Measurements from ENCODE around the gene PRORP.
"Not testable (repeated sequence)": the region's sequence is repeated elsewhere in the genome, so short reads cannot be mapped to it uniquely, and the experiment has no call there.

PRORP gene

GRCh38 chr14:35140718-35141581 lies 18.6 kb downstream of the PRORP start:
- no peak overlapping the region for H3K9ac ChIP-seq (ENCODE audit: low read length)
- H3K27ac ChIP-seq (ENCODE audit: low read depth, low read length): no peak overlapping the region
- H3K4me3 ChIP-seq (ENCODE audit: low read depth in 1 of 2, low read length in 2 of 2): no peak overlapping the region
- no peaks in the 10 kb centered on the region for H3K36me3 ChIP-seq (ENCODE audit: insufficient read depth, low read length)
- H3K27me3 ChIP-seq (ENCODE audit: control insufficient read depth in 1 of 2, insufficient read depth in 2 of 2, low read length in 2 of 2): no peaks in the 10 kb centered on the region
- no peaks in the 10 kb centered on the region for H3K4me1 ChIP-seq (ENCODE audit: insufficient read depth, low read length)
- H3K9me3 ChIP-seq (ENCODE audit: low read length): no peaks in the 10 kb centered on the region

GRCh38 chr14:35144029-35144428 lies 21.7 kb downstream of the PRORP start:
- H3K36me3 ChIP-seq (ENCODE audit: insufficient read depth, low read length): no peaks in the 10 kb centered on the region
- H3K4me1 ChIP-seq (ENCODE audit: insufficient read depth, low read length): no peaks in the 10 kb centered on the region
- no peaks in the 10 kb centered on the region for H3K9me3 ChIP-seq (ENCODE audit: low read length)
- H3K27me3 ChIP-seq (ENCODE audit: control insufficient read depth in 1 of 2, insufficient read depth in 2 of 2, low read length in 2 of 2): no peaks in the 10 kb centered on the region
- no peak overlapping the region for H3K4me3 ChIP-seq (ENCODE audit: low read depth in 1 of 2, low read length in 2 of 2)
- H3K9ac ChIP-seq (ENCODE audit: low read length): no peak overlapping the region
- H3K27ac ChIP-seq (ENCODE audit: low read depth, low read length): no peak overlapping the region

- Histone ChIP-seq H3K4me3 (ENCODE audit: low read depth in 1 of 2, low read length in 2 of 2) (no peak overlapping the region), H3K27me3 (ENCODE audit: control insufficient read depth in 1 of 2, insufficient read depth in 2 of 2, low read length in 2 of 2) (no peaks in the 10 kb centered on the region), H3K9me3 (ENCODE audit: low read length) (no peaks in the 10 kb centered on the region), H3K36me3 (ENCODE audit: insufficient read depth, low read length) (no peaks in the 10 kb centered on the region), H3K27ac (ENCODE audit: low read depth, low read length) (no peak overlapping the region), H3K9ac (ENCODE audit: low read length) (no peak overlapping the region), H3K4me1 (ENCODE audit: insufficient read depth, low read length) (no peaks in the 10 kb centered on the region)
Observed at GRCh38 chr14:35146711-35147149, 24.4 kb downstream of the PRORP start.

- Histone ChIP-seq H3K27ac (ENCODE audit: low read depth, low read length) (no peak overlapping the region), H3K9me3 (ENCODE audit: low read length) (no peaks in the 10 kb centered on the region), H3K36me3 (ENCODE audit: insufficient read depth, low read length) (no peaks in the 10 kb centered on the region), H3K27me3 (ENCODE audit: control insufficient read depth in 1 of 2, insufficient read depth in 2 of 2, low read length in 2 of 2) (no peaks in the 10 kb centered on the region), H3K4me1 (ENCODE audit: insufficient read depth, low read length) (no peaks in the 10 kb centered on the region), H3K4me3 (ENCODE audit: low read depth in 1 of 2, low read length in 2 of 2) (no peak overlapping the region), H3K9ac (ENCODE audit: low read length) (no peak overlapping the region)
Observed at GRCh38 chr14:35147186-35147585, 24.8 kb downstream of the PRORP start.

- no peak overlapping the region for H3K27ac ChIP-seq (ENCODE audit: low read depth, low read length)
Observed at GRCh38 chr14:35147711-35148110, 25.4 kb downstream of the PRORP start.

GRCh38 chr14:35149239-35149638 lies 26.9 kb downstream of the PRORP start:
- no peaks in the 10 kb centered on the region for H3K4me1 ChIP-seq (ENCODE audit: insufficient read depth, low read length)
- H3K27ac ChIP-seq (ENCODE audit: low read depth, low read length): no peak overlapping the region
- no peaks in the 10 kb centered on the region for H3K27me3 ChIP-seq (ENCODE audit: control insufficient read depth in 1 of 2, insufficient read depth in 2 of 2, low read length in 2 of 2)

More at GRCh38 chr14:35147711-35148110, 25.4 kb downstream of the PRORP start:
- Histone ChIP-seq H3K4me1 (ENCODE audit: insufficient read depth, low read length) (no peaks in the 10 kb centered on the region), H3K4me3 (ENCODE audit: low read depth in 1 of 2, low read length in 2 of 2) (no peak overlapping the region), H3K9me3 (ENCODE audit: low read length) (no peaks in the 10 kb centered on the region), H3K27me3 (ENCODE audit: control insufficient read depth in 1 of 2, insufficient read depth in 2 of 2, low read length in 2 of 2) (no peaks in the 10 kb centered on the region), H3K36me3 (ENCODE audit: insufficient read depth, low read length) (no peaks in the 10 kb centered on the region), H3K9ac (ENCODE audit: low read length) (no peak overlapping the region)

GRCh38 chr14:35152531-35152930 lies 30.2 kb downstream of the PRORP start:
- not testable (repeated sequence) for H3K9me3 ChIP-seq (ENCODE audit: low read length); H3K9ac ChIP-seq (ENCODE audit: low read length); H3K27me3 ChIP-seq (ENCODE audit: control insufficient read depth in 1 of 2, insufficient read depth in 2 of 2, low read length in 2 of 2); H3K27ac ChIP-seq (ENCODE audit: low read depth, low read length); H3K36me3 ChIP-seq (ENCODE audit: insufficient read depth, low read length); H3K4me3 ChIP-seq (ENCODE audit: low read depth in 1 of 2, low read length in 2 of 2); H3K4me1 ChIP-seq (ENCODE audit: insufficient read depth, low read length)

More at GRCh38 chr14:35149239-35149638, 26.9 kb downstream of the PRORP start:
- Histone ChIP-seq H3K4me3 (ENCODE audit: low read depth in 1 of 2, low read length in 2 of 2) (no peak overlapping the region), H3K36me3 (ENCODE audit: insufficient read depth, low read length) (no peaks in the 10 kb centered on the region), H3K9ac (ENCODE audit: low read length) (no peak overlapping the region), H3K9me3 (ENCODE audit: low read length) (no peaks in the 10 kb centered on the region)

- no peak overlapping the region for H3K27ac ChIP-seq (ENCODE audit: low read depth, low read length)
- H3K4me3 ChIP-seq (ENCODE audit: low read depth in 1 of 2, low read length in 2 of 2): no peak overlapping the region
- no peaks in the 10 kb centered on the region for H3K4me1 ChIP-seq (ENCODE audit: insufficient read depth, low read length)
- no peak overlapping the region for H3K9ac ChIP-seq (ENCODE audit: low read length)
- H3K9me3 ChIP-seq (ENCODE audit: low read length): no peaks in the 10 kb centered on the region
- H3K36me3 ChIP-seq (ENCODE audit: insufficient read depth, low read length): no peaks in the 10 kb centered on the region
- no peaks in the 10 kb centered on the region for H3K27me3 ChIP-seq (ENCODE audit: control insufficient read depth in 1 of 2, insufficient read depth in 2 of 2, low read length in 2 of 2)
Observed at GRCh38 chr14:35154016-35154415, 31.7 kb downstream of the PRORP start.

GRCh38 chr14:35155962-35156361 lies 33.6 kb downstream of the PRORP start:
- H3K36me3 ChIP-seq (ENCODE audit: insufficient read depth, low read length): no peaks in the 10 kb centered on the region
- no peaks in the 10 kb centered on the region for H3K27me3 ChIP-seq (ENCODE audit: control insufficient read depth in 1 of 2, insufficient read depth in 2 of 2, low read length in 2 of 2)
- H3K27ac ChIP-seq (ENCODE audit: low read depth, low read length): no peak overlapping the region
- no peak overlapping the region for H3K9ac ChIP-seq (ENCODE audit: low read length)
- H3K9me3 ChIP-seq (ENCODE audit: low read length): no peaks in the 10 kb centered on the region
- no peaks in the 10 kb centered on the region for H3K4me1 ChIP-seq (ENCODE audit: insufficient read depth, low read length)
- H3K4me3 ChIP-seq (ENCODE audit: low read depth in 1 of 2, low read length in 2 of 2): no peak overlapping the region

- no peaks in the 10 kb centered on the region for H3K4me1 ChIP-seq (ENCODE audit: insufficient read depth, low read length)
- no peaks in the 10 kb centered on the region for H3K9me3 ChIP-seq (ENCODE audit: low read length)
- H3K36me3 ChIP-seq (ENCODE audit: insufficient read depth, low read length): no peaks in the 10 kb centered on the region
- no peak overlapping the region for H3K9ac ChIP-seq (ENCODE audit: low read length)
- no peak overlapping the region for H3K4me3 ChIP-seq (ENCODE audit: low read depth in 1 of 2, low read length in 2 of 2)
- H3K27me3 ChIP-seq (ENCODE audit: control insufficient read depth in 1 of 2, insufficient read depth in 2 of 2, low read length in 2 of 2): no peaks in the 10 kb centered on the region
- H3K27ac ChIP-seq (ENCODE audit: low read depth, low read length): no peak overlapping the region
Observed at GRCh38 chr14:35158491-35158890, 36.1 kb downstream of the PRORP start.

GRCh38 chr14:35158951-35159653 lies 36.8 kb downstream of the PRORP start:
- H3K9me3 ChIP-seq (ENCODE audit: low read length): no peaks in the 10 kb centered on the region
- no peaks in the 10 kb centered on the region for H3K27me3 ChIP-seq (ENCODE audit: control insufficient read depth in 1 of 2, insufficient read depth in 2 of 2, low read length in 2 of 2)
- no peak overlapping the region for H3K4me3 ChIP-seq (ENCODE audit: low read depth in 1 of 2, low read length in 2 of 2)
- no peaks in the 10 kb centered on the region for H3K4me1 ChIP-seq (ENCODE audit: insufficient read depth, low read length)
- H3K9ac ChIP-seq (ENCODE audit: low read length): no peak overlapping the region
- H3K27ac ChIP-seq (ENCODE audit: low read depth, low read length): no peak overlapping the region
- no peaks in the 10 kb centered on the region for H3K36me3 ChIP-seq (ENCODE audit: insufficient read depth, low read length)
